ENCODE measurements around the gene SLC35F3.

DNA sequence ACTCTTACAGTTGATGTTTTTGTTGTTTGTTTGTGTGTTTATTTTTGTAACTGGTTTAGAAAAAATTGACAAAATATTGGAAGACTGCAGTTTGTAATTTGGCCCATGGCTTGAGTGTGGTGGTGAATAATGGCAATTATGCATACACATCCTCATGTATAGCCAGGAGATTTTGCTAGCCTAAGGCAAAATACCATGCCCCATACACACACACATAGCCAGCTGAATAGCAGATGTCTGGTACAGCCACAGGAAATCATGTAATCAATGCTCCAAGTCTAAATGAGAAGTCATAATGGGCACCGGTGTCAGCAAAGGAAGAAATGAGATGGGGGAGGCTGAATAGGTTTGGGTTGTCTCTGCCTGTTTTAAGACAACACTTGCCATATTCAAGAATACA, 333.6 kb downstream of the SLC35F3 start:
- TF ChIP-seq, protein P1, sequence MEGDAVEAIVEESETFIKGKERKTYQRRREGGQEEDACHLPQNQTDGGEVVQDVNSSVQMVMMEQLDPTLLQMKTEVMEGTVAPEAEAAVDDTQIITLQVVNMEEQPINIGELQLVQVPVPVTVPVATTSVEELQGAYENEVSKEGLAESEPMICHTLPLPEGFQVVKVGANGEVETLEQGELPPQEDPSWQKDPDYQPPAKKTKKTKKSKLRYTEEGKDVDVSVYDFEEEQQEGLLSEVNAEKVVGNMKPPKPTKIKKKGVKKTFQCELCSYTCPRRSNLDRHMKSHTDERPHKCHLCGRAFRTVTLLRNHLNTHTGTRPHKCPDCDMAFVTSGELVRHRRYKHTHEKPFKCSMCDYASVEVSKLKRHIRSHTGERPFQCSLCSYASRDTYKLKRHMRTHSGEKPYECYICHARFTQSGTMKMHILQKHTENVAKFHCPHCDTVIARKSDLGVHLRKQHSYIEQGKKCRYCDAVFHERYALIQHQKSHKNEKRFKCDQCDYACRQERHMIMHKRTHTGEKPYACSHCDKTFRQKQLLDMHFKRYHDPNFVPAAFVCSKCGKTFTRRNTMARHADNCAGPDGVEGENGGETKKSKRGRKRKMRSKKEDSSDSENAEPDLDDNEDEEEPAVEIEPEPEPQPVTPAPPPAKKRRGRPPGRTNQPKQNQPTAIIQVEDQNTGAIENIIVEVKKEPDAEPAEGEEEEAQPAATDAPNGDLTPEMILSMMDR (IDR thresholded peaks at IDR 0.05; ENCODE audit: poor library complexity): no peak
- no peak for TF ChIP-seq EZH2 (IDR thresholded peaks at IDR 0.05; ENCODE audit: borderline replicate concordance)
